PFSK-1 (cell line): ENCODE measurements around the gene COLEC11.

Source experiments
- POLR2AphosphoS5 ChIP-seq: IDR thresholded peaks from 2 replicates; pipeline ENCODE4 v1.6.1; 2012; ENCODE audit warnings: low read depth, mild to moderate bottlenecking, control low read depth, low read length, moderate library complexity
- TAF1 ChIP-seq: IDR thresholded peaks from 2 replicates; pipeline ENCODE4 v1.6.1; 2012; ENCODE audit warnings: low read length, control low read depth, borderline replicate concordance; ENCODE audit not compliant: insufficient read depth
- TF ChIP-seq, protein P1 (sequence below), 2 experiments: IDR thresholded peaks; 2 replicates each; pipeline versions ENCODE4 v1.6.1 to v1.8.0; 2011 to 2012; ENCODE audit warnings: low read depth in 2 of 2, low read length in 2 of 2, control low read depth in 1 of 2, inconsistent platforms in 1 of 2, mild to moderate bottlenecking in 1 of 2, moderate library complexity in 1 of 2; ENCODE audit not compliant: insufficient read depth in 1 of 2

DNA sequence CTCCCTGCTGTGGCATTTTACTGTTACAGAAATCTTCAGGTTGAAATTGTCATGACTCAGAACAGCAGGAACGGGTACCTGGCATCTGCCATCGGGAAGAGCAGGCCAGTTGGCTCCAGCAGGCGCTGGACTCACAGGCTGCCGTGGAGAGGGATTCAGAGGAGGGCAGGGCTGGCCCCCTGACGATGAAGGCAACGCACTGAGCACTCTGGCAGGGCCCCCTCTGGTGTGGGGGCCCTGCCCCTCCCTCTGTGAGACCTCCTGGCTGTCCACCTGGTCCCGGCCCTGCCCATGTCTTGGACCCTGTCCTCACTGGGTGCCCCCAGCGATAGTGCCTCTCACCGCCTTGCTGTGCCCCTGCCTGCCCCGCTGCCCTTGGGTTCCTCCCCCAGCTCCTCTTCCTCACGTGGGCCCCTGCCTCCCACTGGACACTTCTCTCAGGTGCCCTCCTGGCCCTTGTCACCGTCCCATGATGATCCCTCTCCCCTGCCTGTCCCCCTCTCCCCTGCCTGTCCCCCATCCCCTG, 39.7 kb downstream of the COLEC11 start:
- no peak for TF ChIP-seq POLR2AphosphoS5
- TF ChIP-seq, protein P1, sequence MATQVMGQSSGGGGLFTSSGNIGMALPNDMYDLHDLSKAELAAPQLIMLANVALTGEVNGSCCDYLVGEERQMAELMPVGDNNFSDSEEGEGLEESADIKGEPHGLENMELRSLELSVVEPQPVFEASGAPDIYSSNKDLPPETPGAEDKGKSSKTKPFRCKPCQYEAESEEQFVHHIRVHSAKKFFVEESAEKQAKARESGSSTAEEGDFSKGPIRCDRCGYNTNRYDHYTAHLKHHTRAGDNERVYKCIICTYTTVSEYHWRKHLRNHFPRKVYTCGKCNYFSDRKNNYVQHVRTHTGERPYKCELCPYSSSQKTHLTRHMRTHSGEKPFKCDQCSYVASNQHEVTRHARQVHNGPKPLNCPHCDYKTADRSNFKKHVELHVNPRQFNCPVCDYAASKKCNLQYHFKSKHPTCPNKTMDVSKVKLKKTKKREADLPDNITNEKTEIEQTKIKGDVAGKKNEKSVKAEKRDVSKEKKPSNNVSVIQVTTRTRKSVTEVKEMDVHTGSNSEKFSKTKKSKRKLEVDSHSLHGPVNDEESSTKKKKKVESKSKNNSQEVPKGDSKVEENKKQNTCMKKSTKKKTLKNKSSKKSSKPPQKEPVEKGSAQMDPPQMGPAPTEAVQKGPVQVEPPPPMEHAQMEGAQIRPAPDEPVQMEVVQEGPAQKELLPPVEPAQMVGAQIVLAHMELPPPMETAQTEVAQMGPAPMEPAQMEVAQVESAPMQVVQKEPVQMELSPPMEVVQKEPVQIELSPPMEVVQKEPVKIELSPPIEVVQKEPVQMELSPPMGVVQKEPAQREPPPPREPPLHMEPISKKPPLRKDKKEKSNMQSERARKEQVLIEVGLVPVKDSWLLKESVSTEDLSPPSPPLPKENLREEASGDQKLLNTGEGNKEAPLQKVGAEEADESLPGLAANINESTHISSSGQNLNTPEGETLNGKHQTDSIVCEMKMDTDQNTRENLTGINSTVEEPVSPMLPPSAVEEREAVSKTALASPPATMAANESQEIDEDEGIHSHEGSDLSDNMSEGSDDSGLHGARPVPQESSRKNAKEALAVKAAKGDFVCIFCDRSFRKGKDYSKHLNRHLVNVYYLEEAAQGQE (IDR thresholded peaks at IDR 0.05; ENCODE audit: insufficient read depth in 1 of 2, low read depth in 2 of 2, low read length in 2 of 2) = no peak
- TF ChIP-seq TAF1 = no peak
